Loucy (cell line): ENCODE results near the gene BTBD1.

Experiments
- H2AFZ ChIP-seq: fragments of 200-600 bp; sonication (generic); 2 replicates; pipeline ENCODE4 v1.6.0; 2016; ENCODE audit warnings: antibody characterized with exemption, mild to moderate bottlenecking, low read length, moderate library complexity
- H3F3A ChIP-seq: fragments of 200-600 bp; 2 replicates; pipeline ENCODE4 v1.6.0; 2016; ENCODE audit warnings: antibody characterized with exemption, low read depth, mild to moderate bottlenecking
- H3K27me3 ChIP-seq: fragments of 200-600 bp; sonication (generic); 2 replicates; pipeline ENCODE4 v1.6.1; 2014; ENCODE audit warnings: low read length, mild to moderate bottlenecking; ENCODE audit not compliant: insufficient read depth, poor library complexity, severe bottlenecking
- H3K36me3 ChIP-seq: fragments of 200-600 bp; sonication (generic); 2 replicates; pipeline ENCODE4 v1.6.1; 2016; ENCODE audit warnings: low read length; ENCODE audit not compliant: insufficient read depth
- H3K4me1 ChIP-seq: fragments of 200-600 bp; sonication (generic); 2 replicates; pipeline ENCODE4 v1.5.1; 2014; ENCODE audit warnings: low read length, mild to moderate bottlenecking; ENCODE audit not compliant: insufficient read depth, poor library complexity, severe bottlenecking
- H3K4me2 ChIP-seq: fragments of 200-600 bp; sonication (generic); 2 replicates; pipeline ENCODE4 v1.6.0; 2014; ENCODE audit warnings: antibody characterized with exemption, low read length, low read depth, mild to moderate bottlenecking; ENCODE audit not compliant: poor library complexity, severe bottlenecking
- H3K4me3 ChIP-seq: fragments of 200-600 bp; sonication (generic); 2 replicates; pipeline ENCODE4 v1.5.1; 2014; ENCODE audit warnings: low read length, mild to moderate bottlenecking, mixed read lengths; ENCODE audit not compliant: poor library complexity, severe bottlenecking
- H3K79me2 ChIP-seq: fragments of 200-600 bp; sonication (generic); 2 replicates; pipeline ENCODE4 v1.6.1; 2014; ENCODE audit warnings: low read length; ENCODE audit not compliant: insufficient read depth
- H3K9ac ChIP-seq: fragments of 200-600 bp; sonication (generic); 2 replicates; pipeline ENCODE4 v1.6.0; 2014; ENCODE audit warnings: mild to moderate bottlenecking, low read depth, low read length, moderate library complexity; ENCODE audit not compliant: poor library complexity, severe bottlenecking
- H3K9me2 ChIP-seq: fragments of 200-600 bp; sonication (generic); replicated peaks from 2 replicates; pipeline ENCODE4 v1.6.1; 2016; ENCODE audit warnings: low read depth, low read length, mixed read lengths
- H3K9me3 ChIP-seq: fragments of 200-600 bp; sonication (generic); 2 replicates; pipeline ENCODE4 v1.6.1; 2014; ENCODE audit warnings: mild to moderate bottlenecking, antibody characterized with exemption, low read length, low read depth; ENCODE audit not compliant: insufficient read depth
- H4K20me1 ChIP-seq: fragments of 200-600 bp; sonication (generic); 2 replicates; pipeline ENCODE4 v1.6.0; 2014; ENCODE audit warnings: antibody characterized with exemption, low read length, mild to moderate bottlenecking; ENCODE audit not compliant: insufficient read depth, poor library complexity, severe bottlenecking
- EZH2phosphoT487 ChIP-seq: fragments of 200-600 bp; IDR thresholded peaks from 2 replicates; pipeline ENCODE4 v1.6.1; 2018; ENCODE audit warnings: antibody characterized with exemption, mild to moderate bottlenecking, moderate library complexity, borderline replicate concordance
- TF ChIP-seq, protein P1 (sequence below): fragments of 200-600 bp; sonication (generic); conservative IDR thresholded peaks from 2 replicates; pipeline ENCODE4 v1.5.1; 2014; ENCODE audit warnings: mild to moderate bottlenecking, antibody characterized with exemption, low read length

The BTBD1 gene

DNA sequence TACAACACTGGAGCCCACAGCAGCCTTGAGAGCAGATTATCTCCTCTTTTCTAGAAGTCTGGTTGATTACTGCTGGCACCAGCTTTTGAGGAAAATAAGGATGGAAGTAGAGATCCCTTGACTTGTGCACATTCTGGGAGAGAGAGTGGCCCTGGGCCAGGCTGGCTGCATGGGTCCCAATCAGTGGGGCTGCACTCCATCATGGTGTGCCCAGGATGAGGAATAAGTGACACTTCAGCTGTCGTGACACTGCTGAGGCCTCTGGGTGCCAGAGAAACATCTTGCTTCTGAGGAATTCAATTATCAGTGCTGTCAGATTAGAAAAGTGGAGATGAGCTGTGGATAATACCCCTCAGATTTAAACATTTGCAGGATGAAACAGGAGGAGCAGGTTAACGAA, 72.0 kb downstream of the BTBD1 start:
- H3K9ac ChIP-seq = no peak overlapping the region
- H3K27me3 ChIP-seq = no peaks in the 10 kb centered on the region
- H3K4me3 ChIP-seq = no peak overlapping the region
- H3F3A ChIP-seq = no peaks in the 10 kb centered on the region
- no peaks in the 10 kb centered on the region for H3K9me2 ChIP-seq
- no peaks in the 10 kb centered on the region for H3K9me3 ChIP-seq
- H3K79me2 ChIP-seq = no peaks in the 10 kb centered on the region; the same call in 1 of the 2 replicates
- H4K20me1 ChIP-seq = peaks cover 2% of the 10 kb centered on the region
- no peak overlapping the region for H2AFZ ChIP-seq
- H3K4me2 ChIP-seq = no peak overlapping the region
- TF ChIP-seq, protein P1, sequence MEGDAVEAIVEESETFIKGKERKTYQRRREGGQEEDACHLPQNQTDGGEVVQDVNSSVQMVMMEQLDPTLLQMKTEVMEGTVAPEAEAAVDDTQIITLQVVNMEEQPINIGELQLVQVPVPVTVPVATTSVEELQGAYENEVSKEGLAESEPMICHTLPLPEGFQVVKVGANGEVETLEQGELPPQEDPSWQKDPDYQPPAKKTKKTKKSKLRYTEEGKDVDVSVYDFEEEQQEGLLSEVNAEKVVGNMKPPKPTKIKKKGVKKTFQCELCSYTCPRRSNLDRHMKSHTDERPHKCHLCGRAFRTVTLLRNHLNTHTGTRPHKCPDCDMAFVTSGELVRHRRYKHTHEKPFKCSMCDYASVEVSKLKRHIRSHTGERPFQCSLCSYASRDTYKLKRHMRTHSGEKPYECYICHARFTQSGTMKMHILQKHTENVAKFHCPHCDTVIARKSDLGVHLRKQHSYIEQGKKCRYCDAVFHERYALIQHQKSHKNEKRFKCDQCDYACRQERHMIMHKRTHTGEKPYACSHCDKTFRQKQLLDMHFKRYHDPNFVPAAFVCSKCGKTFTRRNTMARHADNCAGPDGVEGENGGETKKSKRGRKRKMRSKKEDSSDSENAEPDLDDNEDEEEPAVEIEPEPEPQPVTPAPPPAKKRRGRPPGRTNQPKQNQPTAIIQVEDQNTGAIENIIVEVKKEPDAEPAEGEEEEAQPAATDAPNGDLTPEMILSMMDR = no peak
- no peak for TF ChIP-seq EZH2phosphoT487
- H3K36me3 ChIP-seq = peaks cover 4% of the 10 kb centered on the region; the same call in 1 of the 2 replicates
- H3K4me1 ChIP-seq = no peaks in the 10 kb centered on the region

DNA sequence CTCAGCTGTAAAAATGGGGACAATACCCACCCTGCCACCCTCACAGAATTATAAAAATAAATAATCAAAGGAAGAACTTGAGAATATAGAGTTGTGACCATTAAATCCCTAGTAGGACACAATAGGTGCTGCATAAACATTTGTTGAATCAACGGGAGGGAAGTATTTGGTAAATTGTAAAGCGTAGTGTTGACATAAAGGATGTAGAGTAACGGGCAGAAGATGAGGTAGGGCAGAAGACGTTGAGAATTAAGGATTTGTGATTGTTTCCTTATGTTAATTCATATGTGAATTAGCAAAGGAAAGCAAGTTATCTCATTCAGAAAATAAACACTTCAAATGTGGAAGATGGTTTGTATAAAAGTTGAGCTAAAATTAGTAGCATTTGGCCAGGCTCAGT, 73.9 kb downstream of the BTBD1 start:
- H3F3A ChIP-seq = no peaks in the 10 kb centered on the region
- peaks cover 9% of the 10 kb centered on the region; the same call in 1 of the 2 replicates for H3K36me3 ChIP-seq
- H3K4me2 ChIP-seq = no peak overlapping the region
- no peak overlapping the region for H3K9ac ChIP-seq
- no peak overlapping the region for H3K4me3 ChIP-seq
- H3K9me3 ChIP-seq = no peaks in the 10 kb centered on the region
- no peaks in the 10 kb centered on the region for H3K9me2 ChIP-seq
- no peak for TF ChIP-seq EZH2phosphoT487
- TF ChIP-seq, protein P1 = no peak
- no peak overlapping the region for H2AFZ ChIP-seq
- peaks cover 12% of the 10 kb centered on the region; the same call in 1 of the 2 replicates for H3K79me2 ChIP-seq
- peaks cover 5% of the 10 kb centered on the region for H3K4me1 ChIP-seq
- peaks cover 2% of the 10 kb centered on the region for H4K20me1 ChIP-seq
- H3K27me3 ChIP-seq = no peaks in the 10 kb centered on the region

DNA sequence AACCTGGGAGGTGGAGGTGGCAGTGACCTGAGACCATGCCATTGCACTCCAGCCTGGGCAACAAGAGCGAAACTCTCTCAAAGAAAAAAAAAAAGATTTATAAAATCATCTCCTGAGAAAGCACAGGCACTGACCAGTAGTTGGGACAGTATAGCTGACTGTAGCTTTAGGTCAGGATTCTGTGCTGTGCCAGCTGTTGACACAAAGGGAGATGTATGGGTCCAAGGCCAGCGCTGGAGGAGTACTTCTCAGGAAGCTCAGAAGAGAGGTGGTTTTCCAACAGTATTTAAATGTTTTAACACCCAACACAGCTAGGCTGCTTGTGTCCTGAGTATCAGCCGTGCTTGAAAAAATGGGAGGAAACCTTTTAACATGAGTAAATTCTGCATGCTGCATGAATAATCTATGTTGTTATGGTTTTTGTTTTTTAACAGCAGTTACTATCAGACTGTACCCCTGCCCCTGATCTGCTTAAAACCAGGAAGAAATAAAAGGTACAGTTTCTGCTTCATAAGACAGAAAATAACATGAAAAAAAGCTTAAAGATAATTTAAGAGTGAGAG, 74.5 kb downstream of the BTBD1 start:
- Histone ChIP-seq H3K4me2 (no peak overlapping the region), H4K20me1 (peaks cover 5% of the 10 kb centered on the region), H3K9ac (no peak overlapping the region), H3K4me1 (peaks cover 6% of the 10 kb centered on the region), H3K36me3 (peaks cover 9% of the 10 kb centered on the region; the same call in 1 of the 2 replicates), H3K4me3 (no peak overlapping the region), H3K9me3 (no peaks in the 10 kb centered on the region), H3K27me3 (no peaks in the 10 kb centered on the region), H3K79me2 (peaks cover 18% of the 10 kb centered on the region), H3F3A (no peaks in the 10 kb centered on the region), H3K9me2 (no peaks in the 10 kb centered on the region), H2AFZ (no peak overlapping the region)
- TF ChIP-seq, protein P1 = no peak
- no peak for TF ChIP-seq EZH2phosphoT487
